Globus pallidus (tissue), 1 donor: ENCODE results near the gene FFAR3.
A peak's percentile ranks its signal among the peaks of the same experiment; 100 is the strongest.
"Not testable (repeated sequence)": the region's sequence is repeated elsewhere in the genome, so short reads cannot be mapped to it uniquely, and the experiment has no call there.

Experiments used
- DNase-seq: peaks from one replicate; pipeline ENCODE4 v3.0.0-alpha.2; 2015; ENCODE audit warnings: low spot score

FFAR3 gene

GRCh38 chr19:35350591-35350990, 7.7 kb upstream of the FFAR3 start:
- no peak for DNase-seq

- no peak for DNase-seq
These were observed 6.7 kb upstream of the FFAR3 start for GRCh38 chr19:35351411-35352176.

DNA sequence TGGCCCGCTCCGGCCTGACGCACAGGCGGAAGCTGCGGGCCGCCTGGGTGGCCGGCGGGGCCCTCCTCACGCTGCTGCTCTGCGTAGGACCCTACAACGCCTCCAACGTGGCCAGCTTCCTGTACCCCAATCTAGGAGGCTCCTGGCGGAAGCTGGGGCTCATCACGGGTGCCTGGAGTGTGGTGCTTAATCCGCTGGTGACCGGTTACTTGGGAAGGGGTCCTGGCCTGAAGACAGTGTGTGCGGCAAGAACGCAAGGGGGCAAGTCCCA, 6.1 kb upstream of the FFAR3 start:
- DNase-seq, result no peak

- DNase-seq, result peak; percentile 76
These were observed 5.6 kb upstream of the FFAR3 start for GRCh38 chr19:35352448-35353304.

DNA sequence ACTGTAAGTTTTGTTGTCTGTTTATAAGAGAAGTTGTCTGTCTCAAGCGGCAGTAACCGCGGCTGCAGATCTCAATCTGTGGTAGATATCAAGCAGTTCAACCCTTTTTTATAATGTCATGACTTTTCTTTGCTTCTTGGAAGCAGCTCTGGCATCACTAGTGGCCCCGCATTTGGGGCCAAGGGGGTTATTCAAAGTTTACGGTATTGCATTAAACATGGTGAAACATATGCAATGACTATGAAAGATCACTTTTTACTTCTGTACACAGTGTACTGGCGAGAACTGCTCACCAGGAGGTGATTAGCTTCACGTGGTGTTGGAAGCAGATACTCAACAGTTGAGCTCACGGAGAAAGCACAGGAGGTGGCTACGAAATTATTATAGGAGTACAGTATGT, 4.6 kb upstream of the FFAR3 start:
- no peak for DNase-seq

DNA sequence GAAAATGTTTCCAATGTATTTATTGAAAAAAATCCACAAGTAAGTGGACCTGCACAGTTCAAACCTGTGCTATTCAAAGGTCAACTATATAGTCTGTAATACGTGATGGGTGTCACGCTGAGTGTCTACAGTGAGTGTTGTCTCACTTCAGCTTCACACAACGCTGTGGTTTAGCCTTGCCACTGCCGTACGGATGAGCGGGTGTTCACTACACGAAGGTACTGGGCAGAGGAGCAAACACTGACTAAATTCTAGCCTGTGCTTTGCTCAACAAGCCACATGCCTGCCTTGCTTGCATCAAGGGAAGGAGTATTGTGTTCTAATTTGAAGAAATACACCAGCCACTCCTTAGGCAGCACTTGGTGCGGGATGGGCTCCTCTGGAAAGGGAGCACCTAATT, 3.4 kb upstream of the FFAR3 start:
- no peak for DNase-seq

- DNase-seq, result no peak
These were observed 2.3 kb upstream of the FFAR3 start for GRCh38 chr19:35355791-35356460.

- not testable (repeated sequence) for DNase-seq
These were observed 574 bp downstream of the FFAR3 start for GRCh38 chr19:35358834-35359233.

DNA sequence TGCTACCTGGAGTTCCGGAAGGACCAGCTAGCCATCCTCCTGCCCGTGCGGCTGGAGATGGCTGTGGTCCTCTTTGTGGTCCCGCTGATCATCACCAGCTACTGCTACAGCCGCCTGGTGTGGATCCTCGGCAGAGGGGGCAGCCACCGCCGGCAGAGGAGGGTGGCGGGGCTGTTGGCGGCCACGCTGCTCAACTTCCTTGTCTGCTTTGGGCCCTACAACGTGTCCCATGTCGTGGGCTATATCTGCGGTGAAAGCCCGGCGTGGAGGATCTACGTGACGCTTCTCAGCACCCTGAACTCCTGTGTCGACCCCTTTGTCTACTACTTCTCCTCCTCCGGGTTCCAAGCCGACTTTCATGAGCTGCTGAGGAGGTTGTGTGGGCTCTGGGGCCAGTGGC, 1.1 kb downstream of the FFAR3 start:
- DNase-seq, result not testable (repeated sequence)

DNA sequence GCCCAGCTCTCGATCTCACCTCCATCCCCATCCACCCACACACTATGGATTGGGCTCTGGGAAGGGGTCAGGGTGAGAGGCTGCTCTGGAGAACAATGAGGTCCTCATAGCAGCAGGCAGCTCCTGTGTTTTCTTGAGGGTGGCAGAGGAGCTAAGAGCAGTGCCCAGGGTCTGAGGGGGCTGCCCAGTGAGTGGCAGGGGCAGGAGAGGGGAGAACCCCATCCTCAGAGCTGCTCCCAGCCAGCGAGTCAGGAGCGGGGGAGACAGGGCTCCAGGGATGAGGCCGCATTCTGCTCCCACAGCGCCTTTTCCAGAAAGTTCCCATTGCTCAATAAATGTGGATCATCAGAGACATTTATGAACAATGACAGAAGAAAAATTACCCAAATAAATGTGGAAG, 1.8 kb downstream of the FFAR3 start:
- not testable (repeated sequence) for DNase-seq

DNA sequence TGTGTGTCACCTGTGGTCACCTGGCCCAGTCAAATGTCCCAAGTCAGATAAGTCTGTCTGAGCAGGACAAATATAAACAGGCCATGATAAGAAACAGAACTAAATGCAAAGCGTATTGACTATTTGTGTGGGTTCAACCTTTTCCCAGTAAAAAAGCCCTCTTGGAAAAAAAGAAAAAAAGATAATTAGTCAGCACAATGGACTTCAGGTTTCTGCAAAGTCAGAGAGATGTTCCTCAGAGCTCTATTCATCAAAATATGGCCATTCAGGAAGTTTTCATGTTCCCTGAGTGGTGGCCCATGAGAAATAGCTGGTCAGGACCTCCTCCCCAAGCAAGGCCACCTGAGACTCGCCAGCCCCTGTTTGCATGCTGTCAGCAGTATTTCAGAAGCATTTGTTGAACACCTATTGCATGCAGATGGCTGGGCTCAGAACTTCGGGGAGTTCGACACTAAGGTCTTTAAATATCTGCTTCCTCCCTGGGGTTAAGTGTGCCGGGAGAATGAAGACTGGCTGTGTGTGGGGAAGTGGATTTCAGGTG, 2.7 kb downstream of the FFAR3 start:
- no peak for DNase-seq

DNA sequence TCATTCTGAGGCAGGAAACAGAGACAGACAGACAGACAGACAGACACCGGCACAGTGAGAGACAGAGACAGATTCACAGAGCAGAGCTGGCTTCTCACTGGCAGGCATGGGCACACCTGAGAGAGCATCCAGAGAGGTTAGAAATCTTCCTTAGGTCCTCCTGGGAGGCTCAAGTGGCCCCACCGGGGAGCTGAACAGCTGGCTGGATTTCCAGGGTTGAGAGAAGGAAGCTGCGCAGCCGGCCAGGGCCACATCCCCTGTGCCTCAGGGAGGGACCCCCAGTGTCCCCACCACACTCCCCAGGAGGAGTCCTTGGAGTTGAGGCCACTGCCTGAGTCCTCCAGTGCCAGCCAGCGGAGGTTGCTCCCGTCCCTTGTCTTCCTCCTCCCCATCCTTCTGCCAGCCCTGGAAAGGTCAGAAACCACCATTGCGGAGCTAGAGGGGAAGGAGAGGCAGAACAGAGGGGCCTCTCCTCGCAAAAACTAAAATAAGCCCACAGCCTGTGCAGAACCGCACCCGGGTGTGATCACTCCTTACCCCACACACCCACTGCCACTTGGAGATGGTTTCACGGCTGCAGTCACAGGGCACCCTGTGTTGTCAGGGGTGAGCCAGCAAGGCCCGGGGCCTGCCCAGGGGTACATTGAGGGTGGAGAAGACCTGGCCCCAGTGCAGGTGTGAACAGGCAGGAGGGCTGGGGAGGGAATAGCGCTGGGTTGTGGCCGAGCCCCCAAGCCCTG, 4.2 kb downstream of the FFAR3 start:
- DNase-seq, result no peak

DNA sequence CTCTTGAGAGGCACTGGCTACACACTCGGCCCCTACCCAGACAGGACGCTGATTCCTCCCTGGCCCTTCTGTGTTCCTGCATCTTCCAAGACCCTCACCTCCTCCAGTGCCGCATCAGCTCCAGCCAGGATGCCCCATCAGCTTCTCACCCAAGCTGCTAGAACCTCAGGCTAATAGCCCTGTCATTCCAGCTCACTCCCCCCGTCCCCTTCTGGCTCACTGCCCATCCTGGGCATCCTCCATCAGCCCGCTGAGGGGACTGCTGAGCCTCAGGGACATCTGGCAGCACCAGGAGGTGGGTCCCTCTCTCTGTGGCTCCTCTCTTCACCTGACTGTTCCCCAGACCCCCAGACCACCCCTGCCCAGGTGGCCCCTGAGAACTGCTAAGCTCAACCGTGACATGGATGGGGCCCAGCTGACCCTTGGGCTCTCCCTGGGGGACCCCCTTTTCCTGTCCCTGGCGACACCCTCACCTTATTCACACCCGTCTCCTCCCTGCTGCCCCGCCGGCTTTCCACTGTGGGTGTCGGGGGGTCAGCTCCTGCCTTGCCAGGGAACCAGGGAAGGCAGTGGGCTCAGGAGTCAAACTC, 4.8 kb downstream of the FFAR3 start:
- no peak for DNase-seq

DNA sequence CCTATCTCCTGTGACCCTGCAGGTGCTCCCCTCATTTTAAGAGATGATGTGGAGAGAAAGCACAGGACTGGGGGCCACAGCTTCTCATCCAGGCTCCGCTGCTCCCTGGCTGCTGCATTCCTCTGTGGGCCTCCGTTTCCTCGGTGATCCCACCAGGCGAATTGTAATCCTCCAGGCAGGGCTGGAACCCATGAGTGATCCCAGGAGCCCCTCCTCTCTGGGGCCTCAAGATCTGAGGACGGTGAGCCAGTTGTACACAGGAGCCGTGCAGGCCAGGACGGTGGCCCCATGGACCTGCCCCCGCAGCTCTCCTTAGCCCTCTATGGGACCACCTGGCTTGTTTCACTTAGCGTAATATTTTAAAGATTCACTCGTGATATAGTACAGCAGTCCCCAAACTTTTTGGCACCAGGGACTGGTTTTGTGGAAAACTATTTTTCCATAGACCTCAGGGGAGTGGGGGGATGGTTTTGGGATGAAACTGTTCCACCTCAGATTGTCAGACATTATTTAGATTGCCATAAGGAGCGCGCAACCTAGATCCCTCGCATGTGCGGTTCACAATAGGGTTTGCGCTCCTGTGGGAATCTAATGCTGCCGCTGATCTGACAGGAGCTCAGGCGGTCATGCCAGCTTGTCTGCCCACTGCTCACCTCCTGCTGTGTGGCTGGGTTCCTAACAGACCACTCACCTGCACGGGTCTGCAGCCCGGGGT, 5.6 kb downstream of the FFAR3 start:
- DNase-seq, result no peak

DNA sequence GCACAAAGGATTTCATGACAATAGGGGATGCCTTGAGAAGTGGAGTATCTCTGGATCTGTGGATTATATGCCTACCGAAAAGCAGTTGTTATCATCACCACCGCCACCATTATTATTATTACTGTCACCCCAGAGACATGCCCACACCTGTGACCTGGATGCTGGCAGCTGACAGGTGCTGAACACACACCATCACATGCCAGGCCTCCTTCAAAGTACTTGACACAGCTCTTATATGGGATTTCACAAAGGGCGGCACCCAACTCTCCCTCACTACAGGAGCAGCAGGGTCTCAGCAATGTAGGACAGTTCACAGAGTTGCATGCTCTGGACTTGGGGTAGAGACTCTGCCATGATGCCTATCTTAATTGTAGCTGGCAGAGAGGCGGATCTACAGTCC, 7.0 kb downstream of the FFAR3 start:
- no peak for DNase-seq

DNA sequence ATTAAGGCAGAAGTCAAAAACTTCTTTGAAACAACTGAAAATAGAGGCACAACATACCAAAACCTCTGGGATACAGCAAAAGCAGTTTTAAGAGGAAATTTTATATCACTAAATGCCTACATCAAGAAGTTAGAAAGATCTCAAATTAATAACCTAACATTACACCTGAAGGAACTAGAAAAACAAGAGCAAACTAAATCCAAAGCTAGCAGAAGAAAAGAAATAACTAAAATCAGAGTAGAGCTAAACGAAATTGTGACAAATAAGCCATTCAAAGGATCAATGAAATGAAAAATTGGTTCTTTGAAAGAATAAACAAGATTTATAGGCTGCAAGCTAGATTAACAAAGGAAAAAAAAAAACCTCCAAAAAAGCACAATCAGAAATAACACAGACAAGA, 10.1 kb downstream of the FFAR3 start:
- no peak for DNase-seq

DNA sequence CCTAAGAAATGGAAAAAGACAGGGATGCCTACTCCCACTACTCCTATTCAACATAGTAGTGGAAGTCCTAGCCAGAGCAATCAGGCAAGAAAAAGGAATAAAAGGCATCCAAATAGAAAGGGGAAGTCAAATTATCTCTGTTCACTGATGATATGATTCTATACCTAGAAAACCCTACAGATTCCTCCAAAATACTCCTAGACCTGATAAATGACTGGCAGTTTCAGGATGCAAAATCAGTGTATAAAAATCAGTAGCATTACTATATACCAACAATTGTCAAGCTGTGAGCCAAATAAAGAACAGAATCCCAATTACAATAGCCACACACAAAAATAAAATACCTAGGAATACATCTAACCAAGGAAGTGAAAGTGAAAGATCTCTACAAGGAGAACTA, 11.3 kb downstream of the FFAR3 start:
- DNase-seq, result no peak

DNA sequence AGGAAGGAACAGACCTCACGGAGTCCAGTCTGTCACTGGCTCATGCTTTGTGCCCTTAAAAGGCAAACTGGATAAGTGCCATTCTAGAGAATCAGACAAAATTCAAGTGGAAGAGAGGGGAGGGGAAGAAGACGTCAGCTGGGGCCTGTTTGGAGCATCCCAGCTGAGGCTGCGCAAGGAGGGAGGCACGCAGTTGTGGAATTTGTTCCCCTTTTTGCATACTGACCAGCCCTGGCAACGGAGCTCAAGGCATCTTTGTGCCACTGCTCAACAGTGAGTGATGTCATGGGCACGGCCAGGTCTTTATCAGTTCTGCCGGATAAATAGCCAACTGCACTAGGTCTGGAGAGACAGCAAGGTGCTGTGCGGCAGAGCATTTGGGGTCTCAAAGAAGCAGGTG, 12.5 kb downstream of the FFAR3 start, which contains the start of gene GPR42:
GPR42 (plus strand) TSS at position 347 of the 400 bp plus-strand sequence. CDS start 292 bp downstream, outside the sequence.
- no peak for DNase-seq

- DNase-seq, result no peak
These were observed 15.2 kb downstream of the FFAR3 start for GRCh38 chr19:35373492-35373891.

DNA sequence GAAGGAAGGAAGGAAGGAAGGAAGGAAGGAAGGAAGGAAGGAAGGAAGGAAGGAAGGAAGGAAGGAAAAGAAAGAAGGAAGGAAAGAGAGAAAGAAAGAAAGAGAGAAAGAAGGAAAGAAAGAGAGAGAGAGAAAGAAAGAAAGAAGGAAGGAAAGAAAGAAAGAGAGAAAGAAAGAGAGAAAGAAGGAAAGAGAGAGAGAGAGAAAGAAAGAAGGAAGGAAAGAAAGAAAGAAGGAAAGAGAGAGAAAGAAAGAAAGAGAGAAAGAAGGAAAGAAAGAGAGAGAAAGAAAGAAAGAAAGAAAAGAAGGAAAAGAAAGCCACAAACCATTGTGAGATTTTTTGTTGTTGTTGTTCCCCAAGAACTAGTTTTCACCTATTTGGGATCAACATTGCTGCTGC, 15.8 kb downstream of the FFAR3 start:
- not testable (repeated sequence) for DNase-seq
